HepG2 (cell line): ENCODE data around the gene IL17F. TPM values are rescaled to one million over a fixed set of nuclear protein-coding genes. Genes with fewer than 3 reads are reported as not detected.

Experiments
- DMTF1 ChIP-seq: sonication (generic); formaldehyde crosslinking; IDR thresholded peaks from 2 replicates; pipeline ENCODE4 v1.4.0; 2020; ENCODE audit warnings: mild to moderate bottlenecking, missing genetic modification reagents
- KLF9 ChIP-seq: IDR thresholded peaks from 2 replicates; pipeline ENCODE4 v1.6.1; 2016; ENCODE audit warnings: low read depth
- KMT2B ChIP-seq: IDR thresholded peaks from 2 replicates; pipeline ENCODE4 v1.6.1; 2016; ENCODE audit warnings: missing genetic modification reagents, missing compliant biosample characterization
- NFKB2 ChIP-seq: sonication (generic); formaldehyde crosslinking; IDR thresholded peaks from 2 replicates; pipeline ENCODE4 v1.4.0; 2020; ENCODE audit warnings: missing genetic modification reagents, borderline replicate concordance
- TCF7L2 ChIP-seq: IDR thresholded peaks from 2 replicates; pipeline ENCODE4 v1.6.1; 2011; ENCODE audit warnings: mild to moderate bottlenecking, low read depth, low read length, moderate library complexity
- TEAD3 ChIP-seq: optimal IDR thresholded peaks from 2 replicates; pipeline ENCODE3; 2016; ENCODE audit warnings: borderline replicate concordance
- XRCC5 ChIP-seq: fragments of 200-400 bp; formaldehyde crosslinking; optimal IDR thresholded peaks from 2 replicates; pipeline ENCODE3; 2017; ENCODE audit warnings: mild to moderate bottlenecking, low read length
- ZNF143 ChIP-seq: sonication (generic); formaldehyde crosslinking; IDR thresholded peaks from 2 replicates; pipeline ENCODE4 v1.4.0; 2020; ENCODE audit warnings: missing genetic modification reagents
- ZNF331 ChIP-seq: sonication (generic); formaldehyde crosslinking; IDR thresholded peaks from 2 replicates; pipeline ENCODE4 v1.4.0; 2020; ENCODE audit warnings: missing genetic modification reagents
- ZNF737 ChIP-seq: sonication (generic); formaldehyde crosslinking; IDR thresholded peaks from 2 replicates; pipeline ENCODE4 v1.5.0; 2020; ENCODE audit warnings: missing genetic modification reagents, mild to moderate bottlenecking, borderline replicate concordance
- ZNF784 ChIP-seq: sonication (generic); formaldehyde crosslinking; IDR thresholded peaks from 2 replicates; pipeline ENCODE4 v1.5.1; 2020; ENCODE audit warnings: missing genetic modification reagents, mild to moderate bottlenecking, borderline replicate concordance
- ZNF841 ChIP-seq: sonication (generic); formaldehyde crosslinking; IDR thresholded peaks from 2 replicates; pipeline ENCODE4 v1.8.1; 2023; ENCODE audit warnings: missing genetic modification reagents, borderline replicate concordance
- ZSCAN9 ChIP-seq: IDR thresholded peaks from 2 replicates; pipeline ENCODE4 v1.6.1; 2016; ENCODE audit warnings: borderline replicate concordance
- polyA plus RNA-seq, 8 experiments: library from polyadenylated mRNA; depleted of rRNA in 3 of 8; stranded (reverse) in 7 of 8; unstranded in 1 of 8; fragments of >200 nt; fragmentation: Illumina TruSeq in 4 of 8; extraction: Trizol in 4 of 8; gene quantifications; 2 replicates each; pipeline versions ENCODE4 v1.2.1 to v1.2.3, GENCODE V29; 2011 to 2016; ENCODE audit warnings: low read depth in 4 of 8, missing spikeins in 1 of 8, mixed read lengths in 1 of 8; ENCODE audit not compliant: insufficient read depth in 1 of 8
- total RNA-seq, 5 experiments: library from RNA; depleted of rRNA; stranded (reverse); fragments of >200 nt; fragmentation: Illumina TruSeq; extraction: Trizol; gene quantifications; 2 replicates each; pipeline ENCODE4 v1.2.3, GENCODE V29; 2016; ENCODE audit warnings: low read depth in 1 of 5
- TF ChIP-seq, protein P1 (sequence below): sonication (generic); formaldehyde crosslinking; IDR thresholded peaks from 2 replicates; pipeline ENCODE4 v1.5.1; 2020; ENCODE audit warnings: missing genetic modification reagents, mild to moderate bottlenecking, borderline replicate concordance
- TF ChIP-seq, protein P2 (sequence below): sonication (generic); formaldehyde crosslinking; IDR thresholded peaks from 2 replicates; pipeline ENCODE4 v1.8.0; 2022; ENCODE audit warnings: mild to moderate bottlenecking, missing genetic modification reagents, borderline replicate concordance
- TF ChIP-seq, protein P3 (sequence below): sonication (generic); IDR thresholded peaks from 2 replicates; pipeline ENCODE4 v1.6.1; 2016; ENCODE audit warnings: low read depth, borderline replicate concordance
- TF ChIP-seq, protein P4 (sequence below): IDR thresholded peaks from 2 replicates; pipeline ENCODE4 v1.6.1; 2012; ENCODE audit warnings: inconsistent platforms
- TF ChIP-seq, protein P5 (sequence below): sonication (generic); formaldehyde crosslinking; IDR thresholded peaks from 2 replicates; pipeline ENCODE4 v1.8.0; 2022; ENCODE audit warnings: low read depth, missing genetic modification reagents

IL17F gene
- total and polyA plus RNA-seq, 2 of the 13 experiments (the other 11 are each of a cell fraction or from before 2014, with no cell fraction given), result not detected

- TF ChIP-seq ZSCAN9 (CRISPR knock-in tag) (peak; percentile 38), KMT2B (peak; percentile 86), TCF7L2 (no peak), ZNF143 (CRISPR knock-in tag) (peak; percentile 97), TEAD3 (peak; percentile 71), DMTF1 (CRISPR knock-in tag) (peak; percentile 82; the same call in 1 of the 2 replicates), ZNF737 (CRISPR knock-in tag) (no peak), ZNF841 (CRISPR knock-in tag) (peak; percentile 95), NFKB2 (no peak; the same call in 1 of the 2 replicates), XRCC5 (peak; percentile 83), ZNF331 (CRISPR knock-in tag) (0 out of 2 replicates have a peak, but pooled peaks have one; percentile 35), ZNF784 (CRISPR knock-in tag) (no peak), KLF9 (CRISPR knock-in tag) (peak; percentile 81; the same call in 1 of the 2 replicates)
- TF ChIP-seq, protein P1, sequence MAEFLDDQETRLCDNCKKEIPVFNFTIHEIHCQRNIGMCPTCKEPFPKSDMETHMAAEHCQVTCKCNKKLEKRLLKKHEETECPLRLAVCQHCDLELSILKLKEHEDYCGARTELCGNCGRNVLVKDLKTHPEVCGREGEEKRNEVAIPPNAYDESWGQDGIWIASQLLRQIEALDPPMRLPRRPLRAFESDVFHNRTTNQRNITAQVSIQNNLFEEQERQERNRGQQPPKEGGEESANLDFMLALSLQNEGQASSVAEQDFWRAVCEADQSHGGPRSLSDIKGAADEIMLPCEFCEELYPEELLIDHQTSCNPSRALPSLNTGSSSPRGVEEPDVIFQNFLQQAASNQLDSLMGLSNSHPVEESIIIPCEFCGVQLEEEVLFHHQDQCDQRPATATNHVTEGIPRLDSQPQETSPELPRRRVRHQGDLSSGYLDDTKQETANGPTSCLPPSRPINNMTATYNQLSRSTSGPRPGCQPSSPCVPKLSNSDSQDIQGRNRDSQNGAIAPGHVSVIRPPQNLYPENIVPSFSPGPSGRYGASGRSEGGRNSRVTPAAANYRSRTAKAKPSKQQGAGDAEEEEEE (CRISPR knock-in tag), result 0 out of 2 replicates have a peak, but pooled peaks have one; percentile 29
- TF ChIP-seq, protein P2, sequence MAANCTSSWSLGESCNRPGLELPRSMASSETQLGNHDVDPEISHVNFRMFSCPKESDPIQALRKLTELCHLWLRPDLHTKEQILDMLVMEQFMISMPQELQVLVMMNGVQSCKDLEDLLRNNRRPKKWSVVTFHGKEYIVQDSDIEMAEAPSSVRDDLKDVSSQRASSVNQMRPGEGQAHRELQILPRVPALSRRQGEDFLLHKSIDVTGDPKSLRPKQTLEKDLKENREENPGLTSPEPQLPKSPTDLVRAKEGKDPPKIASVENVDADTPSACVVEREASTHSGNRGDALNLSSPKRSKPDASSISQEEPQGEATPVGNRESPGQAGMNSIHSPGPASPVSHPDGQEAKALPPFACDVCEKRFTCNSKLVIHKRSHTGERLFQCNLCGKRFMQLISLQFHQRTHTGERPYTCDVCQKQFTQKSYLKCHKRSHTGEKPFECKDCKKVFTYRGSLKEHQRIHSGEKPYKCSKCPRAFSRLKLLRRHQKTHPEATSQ (CRISPR knock-in tag), result peak; percentile 97
- TF ChIP-seq, protein P3, sequence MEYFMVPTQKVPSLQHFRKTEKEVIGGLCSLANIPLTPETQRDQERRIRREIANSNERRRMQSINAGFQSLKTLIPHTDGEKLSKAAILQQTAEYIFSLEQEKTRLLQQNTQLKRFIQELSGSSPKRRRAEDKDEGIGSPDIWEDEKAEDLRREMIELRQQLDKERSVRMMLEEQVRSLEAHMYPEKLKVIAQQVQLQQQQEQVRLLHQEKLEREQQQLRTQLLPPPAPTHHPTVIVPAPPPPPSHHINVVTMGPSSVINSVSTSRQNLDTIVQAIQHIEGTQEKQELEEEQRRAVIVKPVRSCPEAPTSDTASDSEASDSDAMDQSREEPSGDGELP, result peak; percentile 96
- TF ChIP-seq, protein P4, sequence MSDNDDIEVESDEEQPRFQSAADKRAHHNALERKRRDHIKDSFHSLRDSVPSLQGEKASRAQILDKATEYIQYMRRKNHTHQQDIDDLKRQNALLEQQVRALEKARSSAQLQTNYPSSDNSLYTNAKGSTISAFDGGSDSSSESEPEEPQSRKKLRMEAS, result peak; percentile 98
- TF ChIP-seq, protein P5, sequence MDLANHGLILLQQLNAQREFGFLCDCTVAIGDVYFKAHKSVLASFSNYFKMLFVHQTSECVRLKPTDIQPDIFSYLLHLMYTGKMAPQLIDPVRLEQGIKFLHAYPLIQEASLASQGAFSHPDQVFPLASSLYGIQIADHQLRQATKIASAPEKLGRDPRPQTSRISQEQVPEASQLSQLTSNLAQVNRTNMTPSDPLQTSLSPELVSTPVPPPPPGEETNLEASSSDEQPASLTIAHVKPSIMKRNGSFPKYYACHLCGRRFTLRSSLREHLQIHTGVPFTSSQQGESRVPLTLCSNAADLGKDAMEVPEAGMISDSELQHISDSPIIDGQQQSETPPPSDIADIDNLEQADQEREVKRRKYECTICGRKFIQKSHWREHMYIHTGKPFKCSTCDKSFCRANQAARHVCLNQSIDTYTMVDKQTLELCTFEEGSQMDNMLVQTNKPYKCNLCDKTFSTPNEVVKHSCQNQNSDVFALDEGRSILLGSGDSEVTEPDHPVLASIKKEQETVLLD, result peak; percentile 87
These were observed 40.3 kb upstream of the IL17F start, which contains the start of gene MCM3 (continued) for GRCh38 chr6:52284460-52285176.
